Activated CD4-positive, alpha-beta T cell treated with anti-CD3 and anti-CD28 coated beads for 48 hours (primary cell): ENCODE results near the gene DDX20.
"Not testable (repeated sequence)": the region's sequence is repeated elsewhere in the genome, so short reads cannot be mapped to it uniquely, and the experiment has no call there.

Experiments
- DNase-seq: peaks from one replicate; pipeline ENCODE4 v3.0.0-alpha.2; 2020

The DDX20 gene

GRCh38 chr1:111734426-111734825, 21.3 kb upstream of the DDX20 start:
- no peak for DNase-seq

- no peak for DNase-seq
These were observed 20.8 kb upstream of the DDX20 start for GRCh38 chr1:111734856-111735255.

GRCh38 chr1:111735321-111735720, 20.4 kb upstream of the DDX20 start:
- no peak for DNase-seq

GRCh38 chr1:111735858-111736544, 19.7 kb upstream of the DDX20 start:
- no peak for DNase-seq

- DNase-seq = no peak
These were observed 19.0 kb upstream of the DDX20 start for GRCh38 chr1:111736548-111737215.

GRCh38 chr1:111737216-111738132, 18.2 kb upstream of the DDX20 start:
- DNase-seq = no peak

GRCh38 chr1:111738133-111738435, 17.6 kb upstream of the DDX20 start:
- DNase-seq = no peak

- peak; percentile 44 for DNase-seq
These were observed 17.1 kb upstream of the DDX20 start for GRCh38 chr1:111738436-111739193.

GRCh38 chr1:111739194-111739924, 16.3 kb upstream of the DDX20 start, which contains the start of gene INKA2:
TSS of gene INKA2 (minus strand) at chr1:111739395. CDS start at chr1:111739242, 153 bp downstream.
- peak; percentile 86 for DNase-seq

- DNase-seq = no peak
These were observed 15.6 kb upstream of the DDX20 start for GRCh38 chr1:111739925-111740765.

- DNase-seq = not testable (repeated sequence)
These were observed 13.4 kb upstream of the DDX20 start for GRCh38 chr1:111742292-111742691.

- no peak for DNase-seq
These were observed 12.7 kb upstream of the DDX20 start for GRCh38 chr1:111742938-111743549.

- no peak for DNase-seq
These were observed 12.0 kb upstream of the DDX20 start for GRCh38 chr1:111743679-111744101.

GRCh38 chr1:111745675-111746613, 9.8 kb upstream of the DDX20 start:
- DNase-seq = no peak

GRCh38 chr1:111746614-111746999, 9.1 kb upstream of the DDX20 start:
- no peak for DNase-seq

- peak; percentile 85 for DNase-seq
These were observed 8.4 kb upstream of the DDX20 start for GRCh38 chr1:111747282-111747734.

- no peak for DNase-seq
These were observed 7.8 kb upstream of the DDX20 start for GRCh38 chr1:111747947-111748346.

GRCh38 chr1:111749628-111750027, 6.1 kb upstream of the DDX20 start:
- DNase-seq = no peak

- DNase-seq = no peak
These were observed 4.8 kb upstream of the DDX20 start for GRCh38 chr1:111750856-111751255.
